Hepatocyte (in vitro differentiated cells): Measurements from ENCODE around the gene CRISPLD2. TPM values are rescaled to one million over a fixed set of nuclear protein-coding genes. Genes with fewer than 3 reads are reported as not detected.
A peak's percentile ranks its signal among the peaks of the same experiment; 100 is the strongest.
"Not testable (repeated sequence)": the region's sequence is repeated elsewhere in the genome, so short reads cannot be mapped to it uniquely, and the experiment has no call there.

Experiments used
- DNase-seq: peaks from one replicate; pipeline ENCODE4 v3.0.0-alpha.2; 2016; ENCODE audit warnings: low spot score
- H2AFZ ChIP-seq: fragments of 200-600 bp; sonication (generic); 2 replicates; pipeline ENCODE4 v1.6.0; 2016; ENCODE audit warnings: antibody characterized with exemption, mild to moderate bottlenecking
- H3K27ac ChIP-seq: fragments of 200-600 bp; sonication (generic); 2 replicates; pipeline ENCODE4 v1.5.1; 2016; ENCODE audit warnings: mild to moderate bottlenecking
- H3K27me3 ChIP-seq: fragments of 200-600 bp; sonication (generic); 2 replicates; pipeline ENCODE4 v1.6.1; 2016
- H3K36me3 ChIP-seq: fragments of 200-600 bp; sonication (generic); replicated peaks from 2 replicates; pipeline ENCODE4 v1.5.1; 2016; ENCODE audit warnings: low read depth; ENCODE audit not compliant: insufficient read depth
- H3K4me1 ChIP-seq: fragments of 200-600 bp; sonication (generic); 2 replicates; pipeline ENCODE4 v1.5.1; 2016; ENCODE audit warnings: mild to moderate bottlenecking, moderate library complexity; ENCODE audit not compliant: insufficient read depth
- H3K4me2 ChIP-seq: fragments of 200-600 bp; sonication (generic); 2 replicates; pipeline ENCODE4 v1.6.0; 2016
- H3K4me3 ChIP-seq: fragments of 200-600 bp; sonication (generic); 2 replicates; pipeline ENCODE4 v1.5.1; 2016; ENCODE audit warnings: mild to moderate bottlenecking
- H3K79me2 ChIP-seq: fragments of 200-600 bp; sonication (generic); 2 replicates; pipeline ENCODE4 v1.6.0; 2017; ENCODE audit warnings: mild to moderate bottlenecking
- H3K9me2 ChIP-seq: fragments of 200-600 bp; sonication (generic); replicated peaks from 2 replicates; pipeline ENCODE4 v1.6.0; 2017; ENCODE audit warnings: mild to moderate bottlenecking; ENCODE audit not compliant: insufficient read depth
- H3K9me3 ChIP-seq: fragments of 200-600 bp; sonication (generic); 2 replicates; pipeline ENCODE4 v1.5.1; 2016; ENCODE audit warnings: low read depth, mild to moderate bottlenecking
- H4K20me1 ChIP-seq: fragments of 200-600 bp; sonication (generic); 2 replicates; pipeline ENCODE4 v1.6.0; 2016; ENCODE audit warnings: mild to moderate bottlenecking; ENCODE audit not compliant: insufficient read depth, poor library complexity, severe bottlenecking
- EZH2 ChIP-seq: fragments of 200-600 bp; sonication (generic); IDR thresholded peaks from 2 replicates; pipeline ENCODE4 v1.6.1; 2016; ENCODE audit warnings: antibody characterized with exemption, mild to moderate bottlenecking, borderline replicate concordance
- EZH2phosphoT487 ChIP-seq: fragments of 200-600 bp; sonication (generic); IDR thresholded peaks from one replicate; pipeline ENCODE4 v1.6.1; 2018; ENCODE audit warnings: antibody characterized with exemption, mild to moderate bottlenecking, low read depth, moderate library complexity; ENCODE audit not compliant: unreplicated experiment, severe bottlenecking
- WGBS: methylation state at CpG from one replicate; pipeline ENCODE4 v1.1.6; 2016; ENCODE audit warnings: low lambda C conversion rate; ENCODE audit errors: missing lambda C conversion rate; 5-methylcytosine and 5-hydroxymethylcytosine counted together
- polyA plus RNA-seq: library from polyadenylated mRNA; unstranded; fragments of >200 nt; fragmentation: Nextera tagmentation; extraction: Ambion mirVana; gene quantifications from 2 replicates; pipeline ENCODE4 v1.2.1, GENCODE V29; 2016
- total RNA-seq: library from RNA; depleted of rRNA; stranded (reverse); fragments of >200 nt; gene quantifications from 2 replicates; pipeline ENCODE4 v1.2.3, GENCODE V29; 2014
- TF ChIP-seq, protein P1 (sequence below): fragments of 200-600 bp; sonication (generic); IDR thresholded peaks from 2 replicates; pipeline ENCODE4 v1.5.1; 2016; ENCODE audit warnings: antibody characterized with exemption, mild to moderate bottlenecking; ENCODE audit not compliant: poor library complexity

The CRISPLD2 gene
- total and polyA plus RNA-seq, 2 experiments from 2014 or later: 281 to 315 TPM

DNA sequence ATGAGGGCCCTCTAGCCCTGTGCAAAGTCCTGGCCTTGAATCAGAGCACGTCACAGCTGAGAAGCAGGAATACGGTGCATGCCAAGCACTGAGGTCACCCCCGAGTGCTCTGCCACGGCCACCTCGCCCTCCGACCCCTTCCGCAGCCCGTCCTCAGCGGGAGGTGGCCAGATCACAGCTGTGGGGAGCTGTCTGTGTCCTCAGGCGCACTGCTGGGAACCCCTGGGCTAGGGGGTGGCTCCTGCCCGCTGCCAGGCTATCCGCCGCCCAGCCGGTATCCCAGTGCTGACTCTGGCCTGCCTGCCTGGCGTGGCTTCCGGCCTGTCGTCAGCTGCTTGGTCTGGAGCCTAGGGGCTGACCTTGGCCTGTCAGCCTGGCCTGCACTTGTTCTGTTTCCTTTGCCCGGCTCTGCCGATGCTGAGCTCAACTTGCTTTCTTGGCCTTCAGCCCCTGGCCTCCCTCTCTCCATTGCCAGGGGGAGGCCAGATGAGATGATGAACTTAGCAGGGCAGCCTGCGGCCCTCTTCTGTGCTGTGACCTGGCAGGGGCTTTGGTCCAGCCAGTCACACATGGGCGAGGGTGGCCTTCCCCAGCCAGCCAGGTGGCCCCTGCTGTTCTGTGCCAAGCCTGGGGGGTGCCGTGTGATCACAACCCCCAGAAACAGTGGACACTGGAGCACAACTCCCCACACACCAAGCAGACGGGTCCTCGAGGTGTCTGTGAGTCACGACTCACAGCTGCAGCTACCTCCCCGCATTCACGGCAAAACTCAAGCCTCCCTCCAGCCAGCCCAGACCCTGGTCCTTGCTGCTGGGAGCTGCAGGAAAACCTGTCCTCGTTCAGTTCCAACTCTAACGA lies 114.2 kb downstream of the CRISPLD2 start:
- Histone ChIP-seq H3K4me3 (no peak overlapping the region), H3K27me3 (no peaks in the 10 kb centered on the region), H3K9me2 (no peaks in the 10 kb centered on the region), H3K9me3 (no peaks in the 10 kb centered on the region), H4K20me1 (no peaks in the 10 kb centered on the region), H3K36me3 (no peaks in the 10 kb centered on the region), H3K4me2 (no peak overlapping the region), H3K79me2 (no peaks in the 10 kb centered on the region), H3K4me1 (peaks cover 5% of the 10 kb centered on the region), H2AFZ (no peak overlapping the region), H3K27ac (no peak overlapping the region)
- no peak for DNase-seq
- 90% methylated on average over 29 of the region's 29 CpGs for WGBS
- no peak for TF ChIP-seq EZH2
- TF ChIP-seq EZH2phosphoT487: no peak
- TF ChIP-seq, protein P1, sequence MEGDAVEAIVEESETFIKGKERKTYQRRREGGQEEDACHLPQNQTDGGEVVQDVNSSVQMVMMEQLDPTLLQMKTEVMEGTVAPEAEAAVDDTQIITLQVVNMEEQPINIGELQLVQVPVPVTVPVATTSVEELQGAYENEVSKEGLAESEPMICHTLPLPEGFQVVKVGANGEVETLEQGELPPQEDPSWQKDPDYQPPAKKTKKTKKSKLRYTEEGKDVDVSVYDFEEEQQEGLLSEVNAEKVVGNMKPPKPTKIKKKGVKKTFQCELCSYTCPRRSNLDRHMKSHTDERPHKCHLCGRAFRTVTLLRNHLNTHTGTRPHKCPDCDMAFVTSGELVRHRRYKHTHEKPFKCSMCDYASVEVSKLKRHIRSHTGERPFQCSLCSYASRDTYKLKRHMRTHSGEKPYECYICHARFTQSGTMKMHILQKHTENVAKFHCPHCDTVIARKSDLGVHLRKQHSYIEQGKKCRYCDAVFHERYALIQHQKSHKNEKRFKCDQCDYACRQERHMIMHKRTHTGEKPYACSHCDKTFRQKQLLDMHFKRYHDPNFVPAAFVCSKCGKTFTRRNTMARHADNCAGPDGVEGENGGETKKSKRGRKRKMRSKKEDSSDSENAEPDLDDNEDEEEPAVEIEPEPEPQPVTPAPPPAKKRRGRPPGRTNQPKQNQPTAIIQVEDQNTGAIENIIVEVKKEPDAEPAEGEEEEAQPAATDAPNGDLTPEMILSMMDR: no peak

- Histone ChIP-seq H2AFZ (no peak overlapping the region), H3K4me1 (peaks cover 15% of the 10 kb centered on the region), H3K9me3 (no peaks in the 10 kb centered on the region), H3K4me3 (no peak overlapping the region), H3K27ac (peak overlapping the region; percentile 55), H4K20me1 (no peaks in the 10 kb centered on the region), H3K27me3 (no peaks in the 10 kb centered on the region), H3K36me3 (no peaks in the 10 kb centered on the region), H3K79me2 (no peaks in the 10 kb centered on the region), H3K4me2 (no peak overlapping the region), H3K9me2 (no peaks in the 10 kb centered on the region)
- WGBS: 71% methylated on average over 9 of the region's 9 CpGs
- TF ChIP-seq, protein P1: no peak
- TF ChIP-seq EZH2 (no peak), EZH2phosphoT487 (no peak)
- no peak for DNase-seq
Measured at GRCh38 chr16:84937196-84938005, 117.6 kb downstream of the CRISPLD2 start.

DNA sequence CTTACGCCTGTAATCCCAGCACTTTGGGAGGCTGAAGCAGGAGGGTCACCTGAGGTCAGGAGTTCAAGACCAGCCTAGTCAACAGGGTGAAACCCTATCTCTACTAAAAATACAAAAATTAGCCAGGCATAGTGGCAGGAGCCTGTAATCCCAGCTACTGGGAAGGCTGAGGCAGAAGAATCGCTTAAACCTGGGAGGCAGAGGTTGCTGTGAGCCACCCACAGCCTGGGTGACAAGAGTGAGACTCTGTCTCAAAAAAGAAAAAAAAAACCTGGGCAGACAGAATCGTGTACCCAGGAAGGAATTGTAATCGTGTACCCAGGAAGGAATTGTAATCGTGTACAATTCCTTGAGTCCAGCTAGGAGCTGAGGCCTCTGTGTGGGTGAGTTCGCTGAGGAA lies 118.8 kb downstream of the CRISPLD2 start:
- H3K79me2 ChIP-seq, H3K4me3 ChIP-seq, H3K4me2 ChIP-seq, H3K9me2 ChIP-seq, H4K20me1 ChIP-seq, H3K36me3 ChIP-seq, H3K27ac ChIP-seq, H3K9me3 ChIP-seq, DNase-seq, H2AFZ ChIP-seq, H3K27me3 ChIP-seq: not testable (repeated sequence)
- 88% methylated on average over 6 of the region's 6 CpGs for WGBS
- H3K4me1 ChIP-seq: peaks cover 15% of the 10 kb centered on the region
